ENCODE measurements around the gene FBLN1.
"Not testable (repeated sequence)": the region's sequence is repeated elsewhere in the genome, so short reads cannot be mapped to it uniquely, and the experiment has no call there.

Gene FBLN1

GRCh38 chr22:45477366-45478107 lies 25.1 kb upstream of the FBLN1 start:
- no peak for DNase-seq

GRCh38 chr22:45478108-45478771 lies 24.4 kb upstream of the FBLN1 start:
- DNase-seq = no peak

- DNase-seq = no peak
Measured at GRCh38 chr22:45480717-45481116, 22.0 kb upstream of the FBLN1 start.

GRCh38 chr22:45481661-45482060 lies 21.0 kb upstream of the FBLN1 start:
- DNase-seq = no peak

- DNase-seq = no peak
Measured at GRCh38 chr22:45482169-45482568, 20.5 kb upstream of the FBLN1 start.

- no peak for DNase-seq
Measured at GRCh38 chr22:45483319-45483718, 19.4 kb upstream of the FBLN1 start.

- DNase-seq = no peak
Measured at GRCh38 chr22:45483918-45484499, 18.7 kb upstream of the FBLN1 start.

- no peak for DNase-seq
Measured at GRCh38 chr22:45484742-45485141, 17.9 kb upstream of the FBLN1 start.

GRCh38 chr22:45485261-45485660 lies 17.4 kb upstream of the FBLN1 start:
- no peak for DNase-seq

- no peak for DNase-seq
Measured at GRCh38 chr22:45488764-45489370, 13.8 kb upstream of the FBLN1 start.

- no peak for DNase-seq
Measured at GRCh38 chr22:45490836-45491235, 11.8 kb upstream of the FBLN1 start.

- no peak for DNase-seq
Measured at GRCh38 chr22:45491841-45492240, 10.8 kb upstream of the FBLN1 start.

GRCh38 chr22:45493286-45493771 lies 9.4 kb upstream of the FBLN1 start:
- no peak for DNase-seq

- not testable (repeated sequence) for DNase-seq
Measured at GRCh38 chr22:45494306-45494705, 8.4 kb upstream of the FBLN1 start.

- not testable (repeated sequence) for DNase-seq
Measured at GRCh38 chr22:45495616-45496015, 7.1 kb upstream of the FBLN1 start.

- no peak for DNase-seq
Measured at GRCh38 chr22:45496451-45496941, 6.2 kb upstream of the FBLN1 start.

- DNase-seq = no peak
Measured at GRCh38 chr22:45497351-45498145, 5.1 kb upstream of the FBLN1 start.

GRCh38 chr22:45499746-45500145 lies 2.9 kb upstream of the FBLN1 start:
- DNase-seq = no peak

GRCh38 chr22:45503050-45503815 lies 550 bp downstream of the FBLN1 start:
- no peak for DNase-seq

GRCh38 chr22:45503816-45504372 lies 1.2 kb downstream of the FBLN1 start:
- no peak for DNase-seq
